HCT116 (cell line): ENCODE data around the gene BATF3. TPM values are rescaled to one million over a fixed set of nuclear protein-coding genes. Genes with fewer than 3 reads are reported as not detected.

Experiments used
- ATAC-seq: fragments of 200-7000 bp; cut with Tn5 transposase; 2 replicates; pipeline ENCODE4 v1.9.1; 2020; ENCODE audit warnings: mild to moderate bottlenecking, moderate library complexity
- BruUV-seq: library from RNA; stranded (reverse); fragments of 400-500 nt; replicated peaks from 2 replicates; lab custom pipeline; 2021; lab: Mats Ljungman, UMichigan
- CTCF ChIA-PET: fragments of 300-600 bp; sonication (Branson Sonifier 250); formaldehyde crosslinking; loops from one replicate; lab custom pipeline; 2021; ENCODE audit warnings: antibody characterized with exemption; lab: Charles Lee
- POLR2A ChIA-PET: fragments of 300-600, 350-600 bp; sonication (Branson Sonifier 250); formaldehyde crosslinking; loops from one replicate; lab custom pipeline; 2021; ENCODE audit warnings: antibody characterized with exemption; lab: Charles Lee
- RAD21 ChIA-PET, 2 experiments: fragments of 300-600 bp; sonication (Branson Sonifier 250); formaldehyde crosslinking; loops; one replicate each; lab custom pipeline; 2023; ENCODE audit warnings: low total read pairs in 2 of 2; ENCODE audit not compliant: uncharacterized antibody in 2 of 2, unreplicated experiment in 2 of 2, low non-redundant PET in 1 of 2; lab: Charles Lee
- DNase-seq: peaks from one replicate; pipeline ENCODE4 v3.0.0-alpha.2; 2010; ENCODE audit warnings: low read depth, low spot score
- H2AFZ ChIP-seq: fragments of 200-600 bp; shearing (Covaris generic), sonication (generic); 2 replicates; pipeline ENCODE4 v1.6.1; 2017; ENCODE audit warnings: low read depth, mixed run types, mixed read lengths, antibody characterized with exemption, low read length; ENCODE audit not compliant: poor library complexity, severe bottlenecking
- H3K27ac ChIP-seq: 2 replicates; pipeline ENCODE4 v1.5.1; 2012; ENCODE audit warnings: low read depth, low read length
- H3K27me3 ChIP-seq: fragments of 200-600 bp; sonication (generic); 2 replicates; pipeline ENCODE4 v1.6.1; 2016; ENCODE audit warnings: mixed run types, low read length, mixed read lengths; ENCODE audit not compliant: insufficient read depth
- H3K36me3 ChIP-seq, 2 experiments: fragments of 200-500 bp in 1 of 2; fragments of 200-600 bp in 1 of 2; sonication (Bioruptor generic) in 1 of 2; sonication (generic) in 1 of 2; 2 replicates each; pipeline versions ENCODE4 v1.5.1 to v1.6.1; 2014 to 2016; ENCODE audit warnings: low read length in 2 of 2, inconsistent platforms in 1 of 2, mixed read lengths in 1 of 2, mixed run types in 1 of 2; ENCODE audit not compliant: insufficient read depth in 2 of 2, control insufficient read depth in 1 of 2
- H3K4me1 ChIP-seq, 2 experiments: fragments of 200-600 bp in 1 of 2; sonication (generic) in 1 of 2; 2 replicates each; pipeline versions ENCODE4 v1.5.1 to v1.6.1; 2012 to 2017; ENCODE audit warnings: low read length in 2 of 2, inconsistent platforms in 1 of 2, mild to moderate bottlenecking in 1 of 2, mixed read lengths in 1 of 2, mixed run types in 1 of 2, moderate library complexity in 1 of 2; ENCODE audit not compliant: insufficient read depth in 2 of 2, control insufficient read depth in 1 of 2
- H3K4me2 ChIP-seq: fragments of 200-600 bp; sonication (generic); 2 replicates; pipeline ENCODE4 v1.6.1; 2017; ENCODE audit warnings: mixed run types, low read length, mixed read lengths
- H3K4me3 ChIP-seq, 2 experiments: fragments of 200-600 bp in 1 of 2; sonication (generic) in 1 of 2; replicated peaks in 1 of 2; 2 replicates each; pipeline ENCODE4 v1.5.1; 2011 to 2016; ENCODE audit warnings: low read length in 2 of 2, control low read depth in 1 of 2, low read depth in 1 of 2, mild to moderate bottlenecking in 1 of 2, mixed read lengths in 1 of 2, mixed run types in 1 of 2
- H3K79me2 ChIP-seq: fragments of 200-600 bp; sonication (generic); 2 replicates; pipeline ENCODE4 v1.6.1; 2017; ENCODE audit warnings: mild to moderate bottlenecking, mixed run types, low read length, moderate library complexity, mixed read lengths; ENCODE audit not compliant: insufficient read depth
- H3K9ac ChIP-seq: fragments of 200-600 bp; sonication (generic); 2 replicates; pipeline ENCODE4 v1.6.1; 2016; ENCODE audit warnings: low read length, mixed read lengths
- H3K9me2 ChIP-seq: fragments of 200-600 bp; sonication (generic), shearing (Covaris generic); 2 replicates; pipeline ENCODE4 v1.6.1; 2017; ENCODE audit warnings: mixed run types, mild to moderate bottlenecking, moderate library complexity; ENCODE audit not compliant: insufficient read depth
- H3K9me3 ChIP-seq, 2 experiments: fragments of 200-500 bp in 1 of 2; fragments of 200-600 bp in 1 of 2; sonication (Bioruptor generic) in 1 of 2; sonication (generic) in 1 of 2; 2 replicates each; pipeline ENCODE4 v1.6.1; 2014 to 2017; ENCODE audit warnings: low read length in 2 of 2, mixed read lengths in 2 of 2, inconsistent platforms in 1 of 2, low read depth in 1 of 2, mild to moderate bottlenecking in 1 of 2, mixed run types in 1 of 2, moderate library complexity in 1 of 2; ENCODE audit not compliant: control insufficient read depth in 1 of 2, insufficient read depth in 1 of 2
- H4K20me1 ChIP-seq: fragments of 200-600 bp; sonication (generic), shearing (Covaris generic); 2 replicates; pipeline ENCODE4 v1.6.1; 2017; ENCODE audit warnings: mixed run types, mild to moderate bottlenecking, moderate library complexity; ENCODE audit not compliant: insufficient read depth
- EGR1 ChIP-seq: IDR thresholded peaks from 2 replicates; pipeline ENCODE4 v1.6.1; 2012; ENCODE audit warnings: low read depth
- FOSL1 ChIP-seq: IDR thresholded peaks from 2 replicates; pipeline ENCODE4 v1.6.1; 2012; ENCODE audit warnings: low read depth
- POLR2A ChIP-seq: IDR thresholded peaks from 2 replicates; pipeline ENCODE4 v1.7.0; 2011; ENCODE audit warnings: borderline replicate concordance; ENCODE audit not compliant: insufficient read depth, insufficient read length; ENCODE audit errors: extremely low read depth
- POLR2AphosphoS5 ChIP-seq: IDR thresholded peaks from 2 replicates; pipeline ENCODE4 v1.6.1; 2011; ENCODE audit warnings: mild to moderate bottlenecking, low read depth, low read length, moderate library complexity
- RAD21 ChIP-seq: IDR thresholded peaks from 2 replicates; pipeline ENCODE4 v1.6.1; 2012; ENCODE audit warnings: low read depth, mild to moderate bottlenecking
- SIN3A ChIP-seq: IDR thresholded peaks from 2 replicates; pipeline ENCODE4 v1.6.1; 2012; ENCODE audit warnings: low read depth
- ZFX ChIP-seq: fragments of 450-650 bp; IDR thresholded peaks from 2 replicates; pipeline ENCODE4 v1.6.1; 2017
- ZNF274 ChIP-seq: fragments of 200-500 bp; sonication (Bioruptor generic); IDR thresholded peaks from 2 replicates; pipeline ENCODE4 v1.6.1; 2014; ENCODE audit warnings: mild to moderate bottlenecking, low read depth, low read length, inconsistent platforms
- intact Hi-C: fragments of 100-400 bp; cut with micrococcal nuclease; formaldehyde crosslinking; loops from 2 replicates; pipeline ENCODE4 v1.10.0; 2022
- total RNA-seq: library from RNA; stranded (reverse); gene quantifications from one replicate; pipeline ENCODE4 v1.2.1, GENCODE V29; 2021; ENCODE audit not compliant: unreplicated experiment

BATF3 gene
- total RNA-seq, 1 experiment from 2014 or later, result 4.8 TPM

DNA sequence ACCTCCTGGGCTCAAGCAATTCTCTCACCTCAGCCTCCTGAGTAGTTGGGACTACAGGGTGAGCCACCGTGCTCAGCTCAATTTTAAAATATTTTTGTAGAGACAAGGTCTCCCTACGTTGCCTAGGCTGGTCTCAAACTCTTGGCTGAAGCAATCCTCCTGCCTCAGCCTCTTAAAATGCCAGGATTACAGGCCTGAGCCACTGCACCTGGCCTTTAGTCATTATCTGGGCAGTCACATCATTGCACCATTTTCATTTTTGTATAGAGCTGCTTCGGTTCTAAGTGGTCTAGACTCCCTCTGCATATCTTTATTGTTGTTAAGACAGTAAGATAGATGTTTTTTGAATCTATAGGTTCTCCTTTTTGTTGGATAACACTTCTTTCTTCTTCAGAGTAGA lies 51.2 kb downstream of the BATF3 start:
- DNase-seq (no peak), ATAC-seq (no peak)
- intact Hi-C loops, result no loop called here
- Histone ChIP-seq H3K9ac (no peak overlapping the region), H3K27me3 (no peaks in the 10 kb centered on the region), H2AFZ (no peak overlapping the region), H3K9me3 (no peaks in the 10 kb centered on the region), H3K36me3 (no peaks in the 10 kb centered on the region), H4K20me1 (no peaks in the 10 kb centered on the region), H3K4me2 (no peak overlapping the region), H3K4me3 (no peak overlapping the region), H3K27ac (no peak overlapping the region), H3K9me2 (no peaks in the 10 kb centered on the region), H3K79me2 (no peaks in the 10 kb centered on the region), H3K4me1 (no peaks in the 10 kb centered on the region)
- ChIA-PET CTCF (interaction anchor here (2.4 kb wide), 1 partner anchor 17 kb away, joined by 8 read pairs; no protein-coding TSS in a partner anchor), POLR2A (no interaction called here), RAD21 (no interaction called here)
- no TSS peak for BruUV-seq
- no peak for TF ChIP-seq SIN3A
- TF ChIP-seq RAD21, result no peak
- no peak for TF ChIP-seq ZFX
- no peak for TF ChIP-seq FOSL1

DNA sequence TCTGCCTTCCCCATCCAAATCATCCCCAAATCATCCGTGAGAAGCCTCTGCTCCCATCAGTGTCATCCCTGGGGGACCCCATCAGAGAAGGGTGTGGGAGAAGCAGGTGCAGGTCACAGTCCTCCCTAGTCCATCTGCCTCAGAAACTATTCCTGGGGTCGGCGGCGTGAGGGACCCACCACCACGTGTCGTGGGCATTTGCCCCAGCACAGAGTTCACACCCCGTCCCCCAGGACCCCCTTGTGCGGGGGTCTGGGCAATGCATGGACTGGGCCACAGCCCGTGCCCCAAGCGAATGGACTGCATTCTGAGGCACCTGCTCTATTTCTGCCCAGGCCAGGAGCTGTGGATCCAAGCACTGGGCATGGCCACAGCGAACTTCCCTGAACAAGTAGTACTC lies 52.6 kb downstream of the BATF3 start:
- Histone ChIP-seq H3K36me3 (no peaks in the 10 kb centered on the region), H3K4me1 (no peaks in the 10 kb centered on the region), H3K4me3 (no peak overlapping the region), H4K20me1 (no peaks in the 10 kb centered on the region), H3K27me3 (no peaks in the 10 kb centered on the region), H3K27ac (no peak overlapping the region), H2AFZ (no peak overlapping the region), H3K9me2 (no peaks in the 10 kb centered on the region), H3K79me2 (no peaks in the 10 kb centered on the region), H3K4me2 (no peak overlapping the region), H3K9me3 (no peaks in the 10 kb centered on the region), H3K9ac (no peak overlapping the region)
- DNase-seq (no peak), ATAC-seq (no peak)
- intact Hi-C loops, result no loop called here
- TF ChIP-seq POLR2A, result no peak
- TF ChIP-seq ZNF274, result no peak
- TF ChIP-seq POLR2AphosphoS5, result no peak
- no peak for TF ChIP-seq EGR1
- RAD21 ChIA-PET, result no interaction called here
- CTCF ChIA-PET, result no interaction called here
- POLR2A ChIA-PET, result no interaction called here
- no TSS peak for BruUV-seq
